ENCODE results near the gene RAB4B. TPM values are rescaled to one million over a fixed set of nuclear protein-coding genes. Genes with fewer than 3 reads are reported as not detected.

The RAB4B gene
- total RNA-seq, 1 donor from 2014 or later = 15.2 TPM

- no peak overlapping the region for H3K4me3 Mint-ChIP-seq
- DNase-seq (ENCODE audit: low read depth, low spot score) = no peak
- H3K27ac Mint-ChIP-seq (ENCODE audit: unreplicated experiment) = no peak overlapping the region
- H3K27me3 Mint-ChIP-seq (ENCODE audit: low read depth) = no peaks in the 10 kb centered on the region
- H3K9me3 Mint-ChIP-seq = no peaks in the 10 kb centered on the region
- peaks cover 4% of the 10 kb centered on the region for H3K36me3 Mint-ChIP-seq (ENCODE audit: low read depth)
- TF ChIP-seq CTCF (conservative IDR thresholded peaks at IDR 0.05) = no peak
- H3K4me1 Mint-ChIP-seq = peaks cover 3% of the 10 kb centered on the region
These were observed 35.6 kb upstream of the RAB4B start for GRCh38 chr19:40742477-40742876.

DNA sequence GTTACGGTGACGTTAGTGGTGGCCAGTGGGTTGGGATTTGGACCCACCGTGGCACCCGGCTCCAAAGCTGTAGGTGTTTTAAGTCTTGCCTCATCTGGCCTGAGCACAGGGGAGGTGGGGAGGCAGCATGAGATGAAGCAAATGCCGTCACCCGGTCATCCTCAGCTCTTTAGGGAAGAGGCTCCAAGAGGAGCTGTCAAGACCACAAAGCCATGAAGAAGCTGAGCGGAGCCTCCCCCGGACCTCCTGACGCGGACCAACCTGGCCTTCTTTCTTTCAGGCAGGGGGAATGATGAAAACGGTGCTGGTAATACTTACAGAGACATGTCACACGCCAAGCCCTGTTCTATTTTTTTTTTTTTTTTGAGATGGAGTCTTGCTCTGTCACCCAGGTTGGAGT is 35.2 kb upstream of the RAB4B start:
- H3K27ac Mint-ChIP-seq (ENCODE audit: unreplicated experiment) = no peak overlapping the region
- no peaks in the 10 kb centered on the region for H3K27me3 Mint-ChIP-seq (ENCODE audit: low read depth)
- peaks cover 3% of the 10 kb centered on the region for H3K4me1 Mint-ChIP-seq
- peaks cover 4% of the 10 kb centered on the region for H3K36me3 Mint-ChIP-seq (ENCODE audit: low read depth)
- DNase-seq (ENCODE audit: low read depth, low spot score) = no peak
- no peaks in the 10 kb centered on the region for H3K9me3 Mint-ChIP-seq
- TF ChIP-seq CTCF (conservative IDR thresholded peaks at IDR 0.05) = no peak
- peak overlapping the region; percentile 38 for H3K4me3 Mint-ChIP-seq

DNA sequence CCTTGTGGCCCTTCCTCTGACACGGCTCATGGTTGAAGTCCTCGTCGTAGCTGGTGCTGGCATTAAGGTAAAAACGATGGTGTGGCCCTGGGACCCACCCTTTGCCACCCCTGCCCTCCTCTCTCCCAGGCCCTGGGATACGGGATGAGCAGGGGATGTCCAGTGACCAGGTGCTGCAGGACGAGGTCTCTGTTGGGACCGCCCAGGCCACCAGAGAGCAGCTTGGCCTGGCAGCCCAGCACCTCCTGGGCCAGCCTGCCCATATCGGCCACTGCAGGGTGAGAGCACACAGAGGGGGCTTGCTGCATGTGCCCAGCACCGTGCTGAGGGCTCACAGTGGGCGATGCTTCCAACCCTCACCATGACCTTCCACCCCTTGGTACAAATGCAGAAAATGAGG is 34.1 kb upstream of the RAB4B start:
- Mint-ChIP-seq H3K27me3 (ENCODE audit: low read depth) (no peaks in the 10 kb centered on the region), H3K4me3 (no peak overlapping the region), H3K27ac (ENCODE audit: unreplicated experiment) (no peak overlapping the region), H3K36me3 (ENCODE audit: low read depth) (peaks cover under 1% of the 10 kb centered on the region), H3K9me3 (no peaks in the 10 kb centered on the region), H3K4me1 (peaks cover 4% of the 10 kb centered on the region)
- TF ChIP-seq CTCF (conservative IDR thresholded peaks at IDR 0.05) = no peak
- DNase-seq (ENCODE audit: low read depth, low spot score) = no peak

DNA sequence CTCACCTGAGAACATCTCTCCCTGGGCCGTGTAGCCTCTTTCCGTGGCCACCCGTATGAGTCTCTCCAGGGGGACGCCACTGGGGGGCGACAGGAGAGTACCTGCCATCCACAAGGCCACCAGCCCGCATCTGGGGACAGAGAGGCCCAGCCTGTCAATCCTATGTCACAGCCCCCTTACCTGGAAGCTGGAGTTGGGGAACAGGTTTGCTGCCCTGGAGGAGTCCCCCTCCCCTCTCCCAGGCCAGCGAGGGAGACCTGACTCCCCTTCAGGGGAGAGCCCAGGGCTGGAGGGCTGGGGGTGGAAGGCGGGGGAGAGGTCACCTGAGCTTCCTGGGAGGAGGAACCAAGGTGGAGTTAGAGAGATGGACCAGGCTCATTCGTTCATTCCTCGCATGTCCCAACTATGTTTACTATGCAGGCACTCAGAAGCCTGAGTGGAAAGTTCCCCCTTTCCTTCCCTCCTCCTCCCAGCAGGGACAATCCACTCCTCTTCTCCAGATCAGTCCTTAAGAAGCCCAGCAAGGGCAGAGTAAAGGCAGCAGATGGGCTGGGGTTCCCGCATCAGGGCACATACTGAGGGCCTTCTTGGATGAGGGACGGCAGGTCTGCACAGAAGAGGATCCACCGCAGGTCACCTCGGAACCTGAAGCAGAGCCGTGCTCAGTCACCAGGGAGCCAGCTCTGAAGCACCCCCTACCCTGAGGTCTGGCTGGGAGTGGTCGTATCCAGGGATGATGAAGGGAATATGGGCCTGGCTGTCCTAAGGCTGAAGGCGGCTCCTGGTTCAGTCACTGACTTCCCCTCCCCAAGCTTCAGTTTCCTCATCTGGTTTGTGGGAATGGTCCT is 33.3 kb upstream of the RAB4B start:
- H3K4me3 Mint-ChIP-seq = no peak overlapping the region
- H3K36me3 Mint-ChIP-seq (ENCODE audit: low read depth) = no peaks in the 10 kb centered on the region
- no peak for TF ChIP-seq CTCF (conservative IDR thresholded peaks at IDR 0.05)
- peaks cover 9% of the 10 kb centered on the region for H3K4me1 Mint-ChIP-seq
- H3K27ac Mint-ChIP-seq (ENCODE audit: unreplicated experiment) = peak overlapping the region; percentile 92
- H3K27me3 Mint-ChIP-seq (ENCODE audit: low read depth) = no peaks in the 10 kb centered on the region
- H3K9me3 Mint-ChIP-seq = no peaks in the 10 kb centered on the region
- no peak for DNase-seq (ENCODE audit: low read depth, low spot score)

- DNase-seq (ENCODE audit: low read depth, low spot score) = no peak
- no peak for TF ChIP-seq CTCF (conservative IDR thresholded peaks at IDR 0.05)
- Mint-ChIP-seq H3K36me3 (ENCODE audit: low read depth) (no peaks in the 10 kb centered on the region), H3K27me3 (ENCODE audit: low read depth) (peaks cover 1% of the 10 kb centered on the region), H3K9me3 (no peaks in the 10 kb centered on the region), H3K4me3 (no peak overlapping the region), H3K4me1 (peaks cover 15% of the 10 kb centered on the region), H3K27ac (ENCODE audit: unreplicated experiment) (no peak overlapping the region)
These were observed 32.7 kb upstream of the RAB4B start for GRCh38 chr19:40745402-40745780.
